DMS79 (cell line): ENCODE measurements around the gene OR8B2.
"Not testable (repeated sequence)": the region's sequence is repeated elsewhere in the genome, so short reads cannot be mapped to it uniquely, and the experiment has no call there.

Experiments used
- DNase-seq: peaks from one replicate; lab custom pipeline; 2025; lab: John Stamatoyannopoulos, UW

Gene OR8B2

GRCh38 chr11:124384399-124384798 lies at the start of gene OR8B2:
TSS of gene OR8B2 (minus strand) at chr11:124384499. CDS start at chr11:124383343, 1,156 bp downstream.
- no peak for DNase-seq

- no peak for DNase-seq
Measured at GRCh38 chr11:124429599-124429998, 45.3 kb upstream of the OR8B2 start.

GRCh38 chr11:124424384-124424921 lies 40.2 kb upstream of the OR8B2 start, which contains the start of gene OR8B4:
TSS of gene OR8B4 (minus strand) at chr11:124424871. CDS start at chr11:124424871, 0 bp downstream.
- DNase-seq = no peak

DNA sequence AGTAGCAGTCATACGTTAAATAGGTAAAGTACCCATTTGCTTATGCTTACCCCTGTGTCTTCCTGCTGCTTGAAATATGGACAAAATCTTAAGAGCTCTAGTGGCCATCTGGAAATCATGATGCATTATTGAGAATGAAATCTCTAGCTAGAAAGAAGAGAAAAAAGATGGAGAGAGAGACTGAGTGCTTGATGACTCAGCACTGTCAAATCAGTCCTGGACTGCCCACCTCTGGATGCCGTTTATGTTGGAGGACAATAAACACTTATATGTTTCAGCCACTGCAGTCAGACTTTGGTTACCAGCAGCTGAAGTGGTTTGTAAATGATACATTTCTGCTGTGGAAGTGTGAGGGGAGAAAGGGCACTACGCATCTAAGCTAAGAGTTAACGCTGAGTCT lies 36.7 kb upstream of the OR8B2 start:
- no peak for DNase-seq

- peak; percentile 0 for DNase-seq
Measured at GRCh38 chr11:124415356-124415923, 31.1 kb upstream of the OR8B2 start.

GRCh38 chr11:124409906-124410305 lies 25.6 kb upstream of the OR8B2 start:
- DNase-seq = no peak

- no peak for DNase-seq
Measured at GRCh38 chr11:124405581-124405980, 21.3 kb upstream of the OR8B2 start.

GRCh38 chr11:124403186-124403585 lies 18.9 kb upstream of the OR8B2 start:
- DNase-seq = not testable (repeated sequence)

DNA sequence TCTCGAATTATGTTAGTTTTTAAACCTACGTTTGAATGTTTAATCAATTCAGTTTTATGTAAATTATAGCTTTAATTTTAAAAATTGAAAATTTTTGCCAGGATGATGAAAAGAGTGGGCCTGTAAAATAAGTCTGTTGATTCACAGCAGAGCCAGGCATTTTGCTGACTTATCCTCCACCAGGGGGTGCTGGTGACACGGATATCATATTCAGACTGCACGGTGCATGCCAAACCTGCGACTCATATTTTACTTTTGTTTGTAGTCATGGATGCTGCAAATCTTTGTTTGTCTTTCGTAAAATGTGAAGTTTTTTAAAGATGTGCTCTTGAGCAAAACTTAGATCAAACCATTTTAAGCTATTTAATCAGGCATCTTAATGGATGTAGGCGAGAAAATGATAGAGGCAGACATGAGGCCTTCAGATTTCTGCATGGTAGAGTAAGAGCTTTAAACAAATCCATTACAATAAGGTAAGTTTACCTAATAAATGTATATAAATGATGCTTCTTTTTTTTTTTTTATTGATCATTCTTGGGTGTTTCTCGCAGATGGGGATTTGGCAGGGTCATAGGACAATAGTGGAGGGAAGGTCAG lies 18.1 kb upstream of the OR8B2 start:
- peak; percentile 0 for DNase-seq

DNA sequence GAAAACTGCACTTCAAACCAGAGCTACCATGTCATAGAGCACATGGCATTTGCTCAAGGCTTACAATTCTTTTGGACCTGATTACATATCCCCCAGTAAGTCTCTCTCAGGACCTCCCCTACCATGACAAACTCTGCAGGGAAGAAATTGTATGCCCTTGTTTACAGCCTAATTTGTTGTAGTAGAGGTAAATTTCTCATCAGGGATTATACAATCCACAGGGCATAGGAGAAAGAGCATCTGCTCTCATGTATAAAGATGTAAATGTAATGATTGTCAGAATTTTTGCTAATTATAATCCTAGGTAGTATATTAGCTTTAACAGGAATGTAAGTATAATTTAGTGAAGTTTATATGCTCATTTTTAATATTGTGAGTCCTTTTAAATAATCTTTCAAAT lies 14.6 kb upstream of the OR8B2 start, which contains the start of gene OR8B3:
TSS of gene OR8B3 (minus strand) at position 101 of the 400 bp plus-strand sequence. CDS start 1,673 bp downstream, outside the sequence.
- no peak for DNase-seq

- DNase-seq = not testable (repeated sequence)
Measured at GRCh38 chr11:124396847-124397246, 12.5 kb upstream of the OR8B2 start.

GRCh38 chr11:124394408-124394807 lies 10.1 kb upstream of the OR8B2 start:
- no peak for DNase-seq

GRCh38 chr11:124382857-124383256 lies 1.4 kb downstream of the OR8B2 start:
- DNase-seq = not testable (repeated sequence)

DNA sequence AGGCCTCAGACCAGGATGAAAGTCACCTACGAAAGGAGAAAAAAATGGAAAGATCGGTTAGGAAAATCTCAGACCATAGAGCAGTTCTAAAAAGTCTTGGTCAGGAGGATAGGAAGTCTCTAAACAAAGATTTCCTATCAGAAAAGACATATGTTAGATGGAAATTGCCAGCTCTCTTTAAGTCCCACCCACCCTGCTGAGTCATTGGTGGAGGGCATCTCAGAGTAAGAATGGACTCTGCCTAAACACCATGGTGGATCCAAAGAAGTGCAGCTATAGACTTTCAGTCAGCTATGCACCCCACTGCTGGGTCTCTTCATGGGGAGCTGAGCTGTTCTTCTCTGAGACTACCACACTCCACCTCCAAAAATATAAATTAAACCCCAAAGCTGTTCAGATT lies 3.7 kb downstream of the OR8B2 start:
- DNase-seq = no peak

DNA sequence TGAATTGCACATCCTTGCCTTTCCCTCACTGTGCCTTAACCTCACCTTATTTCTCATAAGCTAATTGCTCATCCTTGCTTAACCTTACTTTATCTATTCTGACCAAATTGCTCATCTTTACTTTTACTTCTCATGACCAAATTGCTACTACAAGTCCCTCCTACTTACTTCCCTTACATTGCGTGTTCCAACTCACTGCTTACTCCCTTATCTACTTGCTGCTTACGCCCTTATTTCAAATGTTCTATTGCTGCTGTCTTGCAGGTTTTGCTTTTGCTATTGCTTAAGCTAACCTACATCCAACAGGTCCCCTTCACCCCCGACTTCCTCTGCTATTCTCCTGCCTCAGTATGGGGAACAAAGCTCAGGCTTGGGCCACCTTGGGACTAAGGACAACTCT lies 8.0 kb downstream of the OR8B2 start:
- DNase-seq = no peak

DNA sequence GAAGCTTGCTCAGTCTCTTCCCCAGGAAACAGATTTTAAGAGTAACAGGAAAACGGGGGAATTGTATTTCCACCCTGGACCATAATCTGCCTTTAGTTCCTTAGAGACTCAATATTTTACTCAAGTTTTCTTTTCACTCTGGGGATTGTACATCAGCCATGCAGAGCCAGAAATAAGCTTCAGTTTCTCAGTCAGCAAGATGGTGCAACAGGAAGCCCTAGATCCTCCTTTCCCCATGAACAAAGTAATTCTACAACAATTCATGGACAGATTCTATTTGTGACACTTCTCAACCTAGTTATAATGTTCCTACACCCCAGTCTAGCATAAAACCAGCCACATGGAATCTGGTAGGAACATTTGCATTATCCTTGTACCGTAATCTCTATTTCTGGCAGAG lies 24.7 kb downstream of the OR8B2 start:
- DNase-seq = no peak

DNA sequence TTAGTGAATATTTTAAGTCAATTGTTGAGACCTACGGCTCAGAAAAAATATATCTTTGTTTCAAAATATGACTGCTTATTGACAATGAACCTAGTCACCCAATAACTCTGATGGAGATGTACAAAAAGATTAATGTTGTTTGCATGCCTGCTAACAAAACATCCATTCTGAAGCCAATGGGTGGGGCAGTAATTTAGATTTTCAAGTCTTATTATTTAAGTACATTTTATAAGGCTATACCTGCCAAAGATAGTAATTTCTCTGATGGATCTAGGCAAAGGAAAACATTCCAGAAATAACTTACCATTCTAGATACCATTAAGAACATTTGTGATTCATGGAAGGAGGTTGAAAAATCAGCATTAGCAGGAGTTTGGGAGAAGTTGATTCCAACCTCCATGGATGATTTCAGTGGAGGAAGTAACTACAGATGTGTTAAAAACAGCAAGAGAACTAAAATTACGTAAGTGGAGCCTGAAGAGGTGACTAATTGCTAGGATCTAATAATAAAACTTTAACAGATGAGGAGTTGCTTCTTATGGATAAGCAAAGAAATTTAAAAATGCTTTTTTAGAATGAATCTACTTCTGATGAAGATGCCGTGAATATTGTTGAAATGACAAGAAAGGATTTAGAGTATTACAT lies 37.9 kb downstream of the OR8B2 start:
- DNase-seq = no peak

DNA sequence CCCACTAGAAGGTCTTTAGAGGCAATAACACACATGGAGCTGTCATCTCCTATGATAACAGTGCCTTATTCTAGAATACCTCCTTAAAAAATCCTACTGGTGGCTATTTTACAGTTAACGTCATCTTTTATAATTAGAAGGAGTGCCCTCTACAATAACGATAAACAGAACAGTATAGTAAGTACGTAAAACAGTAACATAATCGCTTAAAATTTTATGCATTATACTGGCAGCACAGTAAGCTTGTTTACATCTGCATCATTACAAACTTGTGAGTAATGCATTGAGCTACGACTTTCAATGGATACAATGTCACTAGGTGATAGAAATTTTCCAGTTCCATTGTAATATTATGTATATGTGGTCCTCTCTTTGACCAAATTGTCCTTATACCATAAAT lies 40.0 kb downstream of the OR8B2 start:
- DNase-seq = no peak

- no peak for DNase-seq
Measured at GRCh38 chr11:124340142-124340447, 44.2 kb downstream of the OR8B2 start.

DNA sequence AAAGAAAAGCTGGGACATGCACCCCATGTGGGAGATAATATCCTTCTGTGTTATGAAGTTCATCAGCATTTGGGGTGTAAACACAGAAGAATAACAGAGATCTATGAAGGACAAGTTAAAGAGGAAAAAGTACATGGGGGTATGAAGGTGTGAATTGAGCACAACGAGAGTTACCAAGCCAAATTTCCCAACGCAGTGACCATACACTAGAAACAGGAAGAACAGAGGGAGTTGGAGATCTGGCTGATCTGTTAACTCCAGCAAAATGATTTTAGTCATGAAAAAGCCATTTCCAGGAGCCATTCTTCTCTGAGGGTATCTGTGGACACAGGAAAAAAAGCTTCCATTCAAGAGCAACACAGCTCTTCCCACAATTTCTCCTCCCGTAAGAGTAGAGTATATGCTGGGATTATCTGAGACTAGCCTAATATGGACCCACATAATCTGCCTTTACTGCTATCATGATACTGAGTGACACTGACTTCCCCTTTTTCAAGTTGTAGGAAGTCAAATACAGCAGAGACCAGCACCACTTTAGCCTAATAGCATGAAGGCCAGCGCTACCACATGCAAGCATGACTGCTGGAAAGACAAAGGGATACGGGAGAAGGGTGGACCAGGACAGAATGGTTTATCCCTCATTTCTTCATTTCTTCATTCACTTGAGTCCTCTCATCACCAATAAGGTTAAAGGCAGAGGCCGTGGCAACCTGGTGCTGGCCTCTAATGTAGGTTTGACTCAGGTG lies 44.7 kb downstream of the OR8B2 start:
- DNase-seq = no peak
